HG03175 (cell line): ENCODE results near the gene HPSE2.

Source experiments
- ATAC-seq: cut with Tn5 transposase; IDR thresholded peaks from one replicate; pipeline ENCODE4 v1.9.1; 2021; ENCODE audit warnings: mild to moderate bottlenecking, moderate library complexity; ENCODE audit not compliant: unreplicated experiment

HPSE2 gene

DNA sequence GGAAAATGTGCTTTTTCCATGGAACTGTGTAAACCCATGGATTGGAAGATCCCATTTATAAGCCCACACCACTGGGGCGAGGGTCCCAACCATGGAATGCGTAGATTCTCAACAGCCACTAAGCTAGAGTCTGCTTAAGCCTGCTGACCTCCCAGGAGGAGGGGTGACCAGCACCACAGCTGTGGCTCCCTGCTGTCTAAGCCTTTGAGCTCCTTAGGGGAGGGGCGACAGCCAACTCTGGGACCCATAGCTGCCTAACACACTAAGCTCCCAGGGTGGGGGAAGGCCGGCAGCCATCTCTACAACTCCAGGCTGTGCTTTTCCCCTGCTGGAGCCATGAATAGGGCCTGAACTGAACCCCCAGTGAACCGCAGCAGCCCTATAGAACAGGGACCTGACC, 539.1 kb downstream of the HPSE2 start:
- no peak for ATAC-seq

DNA sequence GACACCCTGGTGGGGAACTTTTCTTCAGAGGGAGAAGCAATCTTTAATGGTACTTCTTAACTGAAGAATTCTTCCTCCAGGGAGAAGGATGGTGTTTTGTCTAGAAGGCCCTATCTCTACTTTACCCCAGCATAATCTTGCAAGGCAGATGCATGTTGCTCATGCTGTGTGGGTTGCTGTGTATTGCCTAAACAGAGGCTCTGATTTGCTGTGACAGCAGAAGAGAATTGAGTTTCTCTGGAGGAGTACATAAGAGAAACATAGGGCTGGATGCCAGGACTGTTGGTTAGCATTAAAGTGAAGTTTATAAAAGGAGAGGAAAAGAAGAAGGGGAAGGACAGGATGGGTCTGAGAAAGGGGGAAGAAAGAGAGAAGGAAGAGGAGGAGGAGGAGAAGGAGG, 540.8 kb downstream of the HPSE2 start:
- no peak for ATAC-seq

DNA sequence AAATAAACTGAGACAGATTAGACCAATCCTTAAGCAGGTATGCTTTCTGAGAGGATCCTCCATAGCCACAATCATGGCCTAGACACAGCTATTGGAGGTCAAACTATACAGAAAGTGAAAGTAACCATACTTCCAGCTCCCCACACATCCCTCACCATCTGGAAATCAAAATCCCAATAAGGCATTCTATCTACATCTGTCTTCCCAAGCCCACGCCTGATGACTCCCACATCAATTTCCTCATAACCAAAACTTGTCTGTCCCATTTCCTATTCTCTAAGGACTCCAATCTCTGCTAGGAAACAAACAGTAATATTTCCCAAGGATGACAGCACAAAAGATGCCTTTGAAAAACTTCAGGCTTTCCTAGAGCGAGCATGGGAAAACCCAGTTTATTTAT, 541.6 kb downstream of the HPSE2 start:
- ATAC-seq: no peak

GRCh38 chr10:98687685-98688084, 548.0 kb downstream of the HPSE2 start:
- ATAC-seq: no peak

DNA sequence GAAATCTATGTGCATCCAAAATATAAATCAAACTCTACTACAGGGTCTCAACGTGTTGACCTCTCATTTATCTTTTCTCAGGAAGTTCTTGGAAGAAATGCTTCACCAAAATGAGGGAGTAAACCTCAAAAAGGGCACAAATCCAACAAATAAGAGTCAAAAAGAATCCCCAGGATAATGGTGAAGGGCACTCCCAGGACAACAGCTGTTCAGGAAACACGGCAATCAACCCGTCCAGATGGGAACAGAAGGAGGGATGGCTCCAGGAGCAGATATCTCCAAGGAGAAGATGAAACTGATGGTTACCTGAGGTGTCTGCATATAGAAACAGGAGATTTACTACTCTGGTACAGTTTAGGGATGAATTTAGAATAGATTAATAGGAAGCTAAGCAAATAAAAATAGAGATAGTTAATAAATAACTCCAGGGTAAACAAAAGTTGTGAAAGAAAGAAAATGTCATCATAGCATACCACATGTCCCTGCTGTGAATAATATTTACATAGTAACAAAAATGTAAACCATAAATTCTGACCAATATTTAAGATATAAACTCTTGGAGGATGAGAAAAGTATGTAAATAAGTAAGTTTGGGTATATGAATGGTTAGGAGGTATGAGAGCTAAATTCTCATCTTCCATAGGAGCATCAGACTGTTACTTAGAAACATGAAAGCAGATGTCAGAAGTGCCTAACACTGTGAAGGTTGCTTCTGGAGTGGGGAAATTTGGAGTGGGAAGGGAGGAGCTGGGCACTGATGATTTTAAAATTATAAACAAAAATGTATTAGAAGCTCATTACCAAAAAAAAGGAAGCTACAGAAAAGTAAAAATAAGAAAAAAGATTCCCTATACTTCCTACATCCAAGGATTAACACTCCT, 551.4 kb downstream of the HPSE2 start:
- no peak for ATAC-seq

- ATAC-seq: no peak
These were observed 558.8 kb downstream of the HPSE2 start for GRCh38 chr10:98676895-98677294.

GRCh38 chr10:98675902-98676301, 559.8 kb downstream of the HPSE2 start:
- no peak for ATAC-seq

- no peak for ATAC-seq
These were observed 562.4 kb downstream of the HPSE2 start for GRCh38 chr10:98673171-98673782.

DNA sequence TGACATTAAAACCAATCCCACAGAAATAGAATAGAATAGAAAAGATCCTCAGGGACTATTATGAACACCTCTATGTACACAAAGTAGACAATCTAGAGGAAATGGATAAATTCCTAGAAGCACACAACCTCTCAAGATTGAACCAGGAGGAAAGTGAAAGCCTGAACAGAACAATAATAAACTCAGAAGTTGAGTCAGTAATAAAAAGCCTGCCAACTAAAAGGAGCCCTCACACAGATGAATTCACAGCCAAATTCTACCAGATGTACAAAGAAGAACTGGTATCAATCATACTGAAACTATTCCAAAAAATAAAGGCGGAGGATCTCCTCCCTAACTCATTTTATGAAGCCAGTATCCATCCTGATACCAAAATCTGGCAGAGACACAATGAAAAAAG, 568.6 kb downstream of the HPSE2 start:
- no peak for ATAC-seq

DNA sequence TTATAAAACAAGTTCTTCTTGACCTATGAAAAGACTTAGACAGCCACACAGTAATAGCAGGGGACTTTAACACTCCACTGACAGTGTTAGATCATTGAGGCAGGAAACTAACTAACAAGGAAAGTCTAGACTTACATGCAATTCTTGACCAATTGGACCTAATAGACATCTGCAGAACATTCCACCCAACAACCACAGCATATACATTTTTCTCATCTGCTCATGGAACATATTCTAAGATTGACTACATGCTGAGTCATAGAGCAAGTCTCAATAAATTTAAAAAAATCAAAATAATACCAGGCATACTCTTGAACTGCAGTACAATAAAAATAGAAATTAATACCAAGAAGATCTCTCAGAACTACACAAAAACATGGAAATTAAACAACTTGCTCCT, 569.4 kb downstream of the HPSE2 start:
- no peak for ATAC-seq

GRCh38 chr10:98664329-98665042, 571.2 kb downstream of the HPSE2 start:
- ATAC-seq: peak; percentile 61

DNA sequence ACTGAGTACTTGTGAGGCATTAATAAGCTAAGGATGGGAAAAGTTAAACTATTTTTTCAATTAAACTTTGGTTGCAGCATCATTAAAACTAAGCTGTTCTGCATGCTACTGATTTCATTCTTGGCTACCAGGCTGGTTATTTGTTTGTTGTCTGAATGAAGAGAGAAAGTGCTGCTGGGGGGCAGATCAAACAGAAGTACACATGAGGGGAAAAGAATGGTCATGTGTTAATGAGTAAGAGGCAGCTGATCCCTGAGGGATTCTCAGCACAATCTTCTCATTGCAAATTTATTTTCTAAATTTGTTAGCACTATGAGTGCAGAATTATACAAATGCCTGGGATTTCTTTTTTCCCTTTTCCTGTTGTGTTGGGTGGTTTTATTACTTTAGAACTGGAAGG, 575.7 kb downstream of the HPSE2 start:
- ATAC-seq: no peak

- no peak for ATAC-seq
These were observed 580.2 kb downstream of the HPSE2 start for GRCh38 chr10:98655492-98655891.

GRCh38 chr10:98649170-98649569, 586.5 kb downstream of the HPSE2 start:
- no peak for ATAC-seq

DNA sequence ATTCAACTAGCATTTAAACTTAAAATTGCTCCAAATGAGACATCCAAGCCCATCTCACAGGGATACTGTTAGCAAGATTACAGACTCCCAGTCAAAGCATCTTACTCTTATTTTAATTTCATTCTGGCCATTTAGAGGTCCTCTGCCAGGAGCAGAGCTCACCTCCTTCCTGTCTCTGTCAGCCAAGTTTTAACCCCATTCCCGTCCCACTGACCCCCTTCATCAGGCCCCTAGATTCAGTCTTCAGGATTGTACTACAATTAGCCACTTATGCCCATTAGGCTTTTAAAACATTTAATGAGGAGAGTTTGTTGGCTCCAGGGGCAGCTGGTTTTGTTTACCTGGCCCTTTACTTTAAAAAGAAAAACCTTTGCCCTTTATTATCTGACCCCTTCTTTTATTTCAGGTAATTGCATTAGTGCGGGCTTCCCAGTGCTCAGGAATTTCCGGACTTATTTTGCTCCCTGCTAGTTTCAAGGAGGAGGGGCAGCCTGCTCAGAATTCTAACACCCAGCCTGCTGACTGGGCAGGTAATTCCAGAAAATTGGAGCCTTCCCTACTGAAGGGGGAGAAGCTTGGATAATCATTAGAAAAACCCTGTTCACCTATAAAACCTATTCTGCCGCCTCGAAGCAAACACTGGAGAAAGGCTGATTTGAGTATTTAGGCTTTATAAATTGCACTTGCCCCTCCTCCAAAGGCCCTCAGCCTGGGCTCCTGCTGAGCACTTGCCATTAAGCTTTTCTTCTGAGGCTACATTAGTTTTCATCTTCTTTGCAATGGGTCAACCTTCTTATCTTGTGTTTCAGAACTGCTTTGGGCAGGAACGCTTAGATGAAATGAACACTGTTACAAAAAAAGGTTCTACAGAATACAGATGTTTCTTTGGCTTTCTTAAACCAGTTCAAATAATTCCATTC, 588.4 kb downstream of the HPSE2 start:
- no peak for ATAC-seq

DNA sequence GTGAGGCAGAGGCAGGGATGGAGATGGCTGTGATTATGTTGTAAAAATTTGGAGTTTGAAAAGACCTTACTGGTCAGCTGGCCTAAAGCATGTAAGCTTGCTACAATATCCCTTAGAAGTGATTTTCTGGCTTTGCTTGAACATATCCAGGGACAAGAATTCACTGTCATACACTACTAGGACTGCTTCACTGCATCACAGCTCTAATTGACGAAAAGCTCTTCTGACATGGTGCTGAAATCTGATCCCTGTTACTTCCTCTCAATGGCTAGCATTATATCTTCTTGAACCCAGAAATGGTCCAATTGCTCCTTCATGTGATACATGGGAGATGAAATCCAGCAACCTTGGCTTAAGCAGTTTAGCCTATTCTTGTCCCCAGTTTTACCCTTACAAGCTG, 591.2 kb downstream of the HPSE2 start:
- ATAC-seq: no peak

DNA sequence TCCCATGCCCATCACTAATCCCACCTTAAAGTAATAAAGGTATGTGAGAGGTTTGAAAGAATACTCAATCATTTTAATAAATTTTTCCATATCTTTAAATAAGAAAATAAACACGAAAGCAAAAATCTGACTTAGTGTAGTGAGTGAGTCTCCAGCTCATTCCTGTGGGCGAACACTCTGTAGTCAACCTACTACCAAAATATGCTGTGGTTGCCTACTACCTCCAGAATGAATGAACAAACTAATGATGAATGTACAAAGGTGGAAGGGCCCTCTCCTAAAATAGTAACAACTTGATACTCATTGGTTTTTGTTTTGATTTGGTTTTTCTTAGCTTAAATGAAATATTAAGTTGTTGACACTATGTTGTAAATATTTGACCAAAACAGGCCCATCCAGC, 593.4 kb downstream of the HPSE2 start:
- no peak for ATAC-seq

- no peak for ATAC-seq
These were observed 596.7 kb downstream of the HPSE2 start for GRCh38 chr10:98638920-98639319.

DNA sequence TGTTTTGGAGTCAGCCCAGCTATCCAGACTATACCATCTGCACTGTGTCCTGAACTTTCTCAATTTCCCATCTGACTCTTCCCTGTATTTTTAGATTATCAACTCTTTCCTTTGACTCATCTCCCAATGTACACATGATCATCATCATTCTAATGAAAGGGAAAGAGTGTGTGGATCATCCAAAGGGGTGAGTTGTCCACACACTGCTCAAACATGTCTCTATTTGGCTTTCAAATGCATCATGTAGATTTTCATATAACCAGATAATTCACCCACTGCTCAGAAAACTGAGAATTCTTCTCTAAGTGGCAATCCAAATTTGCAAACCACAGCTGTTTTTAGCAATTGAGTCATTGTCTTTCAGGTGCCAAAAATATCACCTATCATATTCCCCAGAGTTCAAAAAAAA, 598.7 kb downstream of the HPSE2 start:
- ATAC-seq: no peak

- no peak for ATAC-seq
These were observed 603.0 kb downstream of the HPSE2 start for GRCh38 chr10:98632456-98633150.
